GM19351 (cell line): ENCODE results near the gene DOCK3.

ENCODE experiments used
- ATAC-seq: cut with Tn5 transposase; IDR thresholded peaks from one replicate; pipeline ENCODE4 v1.9.1; 2021; ENCODE audit warnings: mild to moderate bottlenecking, moderate library complexity; ENCODE audit not compliant: unreplicated experiment

The DOCK3 gene

GRCh38 chr3:51394541-51394940 is 719.8 kb downstream of the DOCK3 start:
- ATAC-seq, result no peak

GRCh38 chr3:51395493-51396213 is 720.9 kb downstream of the DOCK3 start:
- no peak for ATAC-seq

- ATAC-seq, result no peak
Observed at GRCh38 chr3:51396401-51396800, 721.7 kb downstream of the DOCK3 start.

- ATAC-seq, result no peak
Observed at GRCh38 chr3:51397392-51397791, 722.7 kb downstream of the DOCK3 start.

- no peak for ATAC-seq
Observed at GRCh38 chr3:51398595-51399310, 724.0 kb downstream of the DOCK3 start.

GRCh38 chr3:51400166-51400565 is 725.4 kb downstream of the DOCK3 start:
- no peak for ATAC-seq

- no peak for ATAC-seq
Observed at GRCh38 chr3:51401735-51402134, 727.0 kb downstream of the DOCK3 start.

- no peak for ATAC-seq
Observed at GRCh38 chr3:51403675-51404074, 728.9 kb downstream of the DOCK3 start.

GRCh38 chr3:51408021-51408420 is 733.3 kb downstream of the DOCK3 start:
- ATAC-seq, result no peak

- ATAC-seq, result no peak
Observed at GRCh38 chr3:51408813-51409212, 734.1 kb downstream of the DOCK3 start.

- no peak for ATAC-seq
Observed at GRCh38 chr3:51422211-51422610, 747.5 kb downstream of the DOCK3 start.

- ATAC-seq, result no peak
Observed at GRCh38 chr3:51426921-51427320, 752.2 kb downstream of the DOCK3 start.

GRCh38 chr3:51429138-51429537 is 754.4 kb downstream of the DOCK3 start:
- no peak for ATAC-seq
